Measurements from ENCODE around the gene ZFYVE26.
"Not testable (repeated sequence)": the region's sequence is repeated elsewhere in the genome, so short reads cannot be mapped to it uniquely, and the experiment has no call there.

Gene ZFYVE26

GRCh38 chr14:67816326-67817002 lies at the start of gene ZFYVE26:
Gene ZFYVE26, minus strand, starts transcription at chr14:67816590. Its CDS starts 627 bp downstream, at chr14:67815963.
- DNase-seq = peak; percentile 96

GRCh38 chr14:67863223-67863622 lies 46.8 kb upstream of the ZFYVE26 start:
- DNase-seq = no peak

- no peak for DNase-seq
Observed at GRCh38 chr14:67859169-67859749, 42.9 kb upstream of the ZFYVE26 start.

- DNase-seq = no peak
Observed at GRCh38 chr14:67857778-67858350, 41.5 kb upstream of the ZFYVE26 start.

- no peak for DNase-seq
Observed at GRCh38 chr14:67856827-67857226, 40.4 kb upstream of the ZFYVE26 start.

GRCh38 chr14:67853715-67854114 lies 37.3 kb upstream of the ZFYVE26 start:
- DNase-seq = no peak

- no peak for DNase-seq
Observed at GRCh38 chr14:67852926-67853604, 36.7 kb upstream of the ZFYVE26 start.

GRCh38 chr14:67851785-67852410 lies 35.5 kb upstream of the ZFYVE26 start:
- DNase-seq = no peak

GRCh38 chr14:67850066-67850830 lies 33.9 kb upstream of the ZFYVE26 start:
- no peak for DNase-seq

- DNase-seq = no peak
Observed at GRCh38 chr14:67846029-67846610, 29.7 kb upstream of the ZFYVE26 start.

- DNase-seq = peak; percentile 70
Observed at GRCh38 chr14:67837011-67837624, 20.7 kb upstream of the ZFYVE26 start.

- DNase-seq = no peak
Observed at GRCh38 chr14:67835596-67835995, 19.2 kb upstream of the ZFYVE26 start.

- no peak for DNase-seq
Observed at GRCh38 chr14:67833403-67833802, 17.0 kb upstream of the ZFYVE26 start.

- DNase-seq = no peak
Observed at GRCh38 chr14:67831113-67831512, 14.7 kb upstream of the ZFYVE26 start.

- no peak for DNase-seq
Observed at GRCh38 chr14:67821121-67821520, 4.7 kb upstream of the ZFYVE26 start.

GRCh38 chr14:67820428-67820971 lies 4.1 kb upstream of the ZFYVE26 start:
- peak; percentile 66 for DNase-seq

- peak; percentile 86 for DNase-seq
Observed at GRCh38 chr14:67819563-67820421, 3.4 kb upstream of the ZFYVE26 start, which contains the start of gene RAD51B. Gene RAD51B, plus strand, starts transcription at chr14:67819779.

GRCh38 chr14:67818476-67818875 lies 2.1 kb upstream of the ZFYVE26 start:
- not testable (repeated sequence) for DNase-seq

GRCh38 chr14:67817750-67818438 lies 1.5 kb upstream of the ZFYVE26 start:
- no peak for DNase-seq
